Epidermal melanocyte (primary cell): ENCODE results near the gene DMD.
"Not testable (repeated sequence)": the region's sequence is repeated elsewhere in the genome, so short reads cannot be mapped to it uniquely, and the experiment has no call there.

Experiments
- DNase-seq: peaks from one replicate; pipeline ENCODE4 v3.0.0; 2011; ENCODE audit warnings: low spot score; ENCODE audit not compliant: insufficient read length

Gene DMD

GRCh38 chrX:31629195-31629594 lies 1582.2 kb downstream of the DMD start:
- DNase-seq: no peak

- no peak for DNase-seq
These were observed 1602.2 kb downstream of the DMD start for GRCh38 chrX:31609130-31609529.

GRCh38 chrX:31608638-31609037 lies 1602.7 kb downstream of the DMD start:
- no peak for DNase-seq

GRCh38 chrX:31606771-31607170 lies 1604.6 kb downstream of the DMD start:
- no peak for DNase-seq

GRCh38 chrX:31604629-31605221 lies 1606.6 kb downstream of the DMD start:
- DNase-seq: no peak

- no peak for DNase-seq
These were observed 1607.8 kb downstream of the DMD start for GRCh38 chrX:31603411-31604120.

GRCh38 chrX:31600823-31601222 lies 1610.5 kb downstream of the DMD start:
- no peak for DNase-seq

- no peak for DNase-seq
These were observed 1618.0 kb downstream of the DMD start for GRCh38 chrX:31593353-31593752.

GRCh38 chrX:31591355-31591754 lies 1620.0 kb downstream of the DMD start:
- no peak for DNase-seq

- no peak for DNase-seq
These were observed 1620.7 kb downstream of the DMD start for GRCh38 chrX:31590581-31591114.

GRCh38 chrX:31589503-31589902 lies 1621.8 kb downstream of the DMD start:
- no peak for DNase-seq

GRCh38 chrX:31588355-31588754 lies 1623.0 kb downstream of the DMD start:
- DNase-seq: no peak

- DNase-seq: not testable (repeated sequence)
These were observed 1627.5 kb downstream of the DMD start for GRCh38 chrX:31583892-31584291.

- no peak for DNase-seq
These were observed 1630.6 kb downstream of the DMD start for GRCh38 chrX:31580726-31581125.

- no peak for DNase-seq
These were observed 1631.1 kb downstream of the DMD start for GRCh38 chrX:31580227-31580626.

- no peak for DNase-seq
These were observed 1639.0 kb downstream of the DMD start for GRCh38 chrX:31572360-31572759.

GRCh38 chrX:31570658-31571057 lies 1640.7 kb downstream of the DMD start:
- no peak for DNase-seq

- DNase-seq: no peak
These were observed 1647.6 kb downstream of the DMD start for GRCh38 chrX:31563792-31564191.

GRCh38 chrX:31555506-31555905 lies 1655.8 kb downstream of the DMD start:
- no peak for DNase-seq

- no peak for DNase-seq
These were observed 1659.4 kb downstream of the DMD start for GRCh38 chrX:31551913-31552312.

GRCh38 chrX:31550158-31550557 lies 1661.2 kb downstream of the DMD start:
- DNase-seq: no peak

GRCh38 chrX:31547816-31548215 lies 1663.5 kb downstream of the DMD start:
- no peak for DNase-seq

GRCh38 chrX:31547416-31547815 lies 1663.9 kb downstream of the DMD start:
- DNase-seq: no peak
